SK-N-SH (cell line): Measurements from ENCODE around the gene VPS13A.
A peak's percentile ranks its signal among the peaks of the same experiment; 100 is the strongest.

Source experiments
- CTCF ChIP-seq: fragments of 200-600 bp; sonication (generic); IDR thresholded peaks from 2 replicates; pipeline ENCODE4 v1.6.1; 2017; ENCODE audit warnings: antibody characterized with exemption, mild to moderate bottlenecking, moderate library complexity
- POLR2AphosphoS5 ChIP-seq: IDR thresholded peaks from 2 replicates; pipeline ENCODE4 v1.6.1; 2012; ENCODE audit warnings: low read depth, low read length
- REST ChIP-seq: IDR thresholded peaks from 2 replicates; pipeline ENCODE4 v1.6.1; 2012; ENCODE audit warnings: mild to moderate bottlenecking, low read depth, low read length, moderate library complexity
- SIN3A ChIP-seq: IDR thresholded peaks from 2 replicates; pipeline ENCODE4 v1.6.1; 2012; ENCODE audit warnings: low read depth, mild to moderate bottlenecking, low read length, moderate library complexity, borderline replicate concordance

DNA sequence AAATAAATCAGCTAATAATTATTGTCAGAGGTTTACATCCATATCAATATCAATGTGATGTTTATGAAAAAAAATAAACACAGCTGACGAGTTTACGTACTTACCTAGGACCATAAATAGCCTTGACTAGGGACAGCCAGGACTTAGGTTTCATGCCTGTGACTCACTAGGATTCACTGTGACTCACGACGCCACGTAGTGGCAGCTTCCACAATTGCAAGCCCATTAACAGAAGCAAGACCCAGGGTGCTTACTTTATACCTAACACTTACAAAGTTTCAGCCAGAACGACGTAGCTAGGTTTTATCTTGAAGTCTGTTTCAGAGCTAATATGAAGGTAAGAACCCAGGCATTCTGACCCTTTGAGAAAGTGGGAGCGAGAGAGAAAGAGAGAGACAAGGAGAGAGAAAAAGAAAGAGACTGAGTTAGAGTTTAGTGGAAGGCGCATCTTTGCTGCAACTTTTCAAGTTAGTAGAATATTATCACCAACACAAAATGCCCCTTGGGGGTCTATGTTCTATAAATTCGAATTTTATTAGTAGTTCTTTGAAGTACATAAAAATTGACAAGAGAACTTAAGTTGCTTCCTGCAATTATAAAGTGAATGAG is 279.6 kb downstream of the VPS13A start:
- no peak for TF ChIP-seq REST
- no peak for TF ChIP-seq SIN3A
- no peak for TF ChIP-seq POLR2AphosphoS5
- TF ChIP-seq CTCF = peak; percentile 88
